ENCODE measurements around the gene ADGRB2. TPM values are rescaled to one million over a fixed set of nuclear protein-coding genes. Genes with fewer than 3 reads are reported as not detected.

ADGRB2 gene
- total and polyA plus RNA-seq, 2 of the 4 experiments (the other 2 are of a cell fraction): 2.2 to 11.9 TPM

DNA sequence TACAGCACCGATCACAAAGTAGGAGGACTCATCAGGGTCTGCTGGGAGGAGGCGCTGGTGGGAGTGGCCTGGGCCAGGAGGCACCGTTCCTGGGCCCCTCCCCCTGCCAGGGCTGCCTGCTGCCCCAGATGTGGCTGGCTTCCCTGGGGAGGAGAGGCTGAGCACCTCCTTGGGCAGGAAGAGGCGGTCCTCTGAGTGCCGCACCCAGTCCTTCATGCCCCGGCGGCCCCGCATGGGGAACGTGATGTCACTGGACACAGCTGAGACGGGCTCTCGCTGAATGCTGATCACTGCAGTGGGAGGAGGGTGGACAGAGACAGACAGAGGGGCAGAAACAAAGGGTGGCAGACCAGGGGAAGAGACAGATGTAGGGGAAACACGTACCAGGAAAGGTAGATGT lies 24.8 kb downstream of the ADGRB2 start:
- WGBS, 2 experiments (ENCODE audit: extremely low coverage in 2 of 2, insufficient read length in 1 of 2): 75% methylated on average over 7 of the region's 12 CpGs; no CpG with 5 or more reads in 1 of the 2 experiments
- H3K56ac ChIP-seq (ENCODE audit: extremely low read depth, insufficient read depth, low read length): no peak overlapping the region
- H3K27me3 ChIP-seq (ENCODE audit: control insufficient read depth, insufficient read depth, low read length): no peaks in the 10 kb centered on the region
- no peak overlapping the region for H3K14ac ChIP-seq (replicated peaks; ENCODE audit: low read depth, low read length)
- H3K36me3 ChIP-seq (ENCODE audit: control insufficient read depth, insufficient read depth, low read length): peaks cover 8% of the 10 kb centered on the region; the same call in 1 of the 2 replicates
- H4K8ac ChIP-seq (ENCODE audit: low read depth in 2 of 2, low read length in 2 of 2): no peak overlapping the region
- no peak overlapping the region for H2AFZ ChIP-seq (replicated peaks; ENCODE audit: low read length, poor library complexity)
- intact Hi-C loops (cut with micrococcal nuclease) (no loop called here), dilution Hi-C loops (cut with HindIII; ENCODE audit: low sequenced_read_pairs, unreplicated experiment) (no loop called here), in situ Hi-C loops (cut with MboI; ENCODE audit: low sequenced_read_pairs) (no loop called here)
- no peak overlapping the region for H4K5ac ChIP-seq (ENCODE audit: low read depth, low read length)
- no peaks in the 10 kb centered on the region for H3K4me1 ChIP-seq (ENCODE audit: control insufficient read depth, insufficient read depth, low read length)
- H3K23ac ChIP-seq (ENCODE audit: low read depth, low read length): no peak overlapping the region
- ATAC-seq (ENCODE audit: low read depth): no peak
- H2BK120ac ChIP-seq (ENCODE audit: low read depth, low read length): no peak overlapping the region
- H3K4me3 ChIP-seq (ENCODE audit: insufficient read depth, low read depth, low read length): no peak overlapping the region
- no peak overlapping the region for H2AK5ac ChIP-seq (ENCODE audit: low read depth, low read length)
- ChIA-PET CTCF (no interaction called here), POLR2A (ENCODE audit: unreplicated experiment) (no interaction called here)
- H3K4me2 ChIP-seq (ENCODE audit: low read depth, low read length): no peak overlapping the region
- TF ChIP-seq, protein P1, sequence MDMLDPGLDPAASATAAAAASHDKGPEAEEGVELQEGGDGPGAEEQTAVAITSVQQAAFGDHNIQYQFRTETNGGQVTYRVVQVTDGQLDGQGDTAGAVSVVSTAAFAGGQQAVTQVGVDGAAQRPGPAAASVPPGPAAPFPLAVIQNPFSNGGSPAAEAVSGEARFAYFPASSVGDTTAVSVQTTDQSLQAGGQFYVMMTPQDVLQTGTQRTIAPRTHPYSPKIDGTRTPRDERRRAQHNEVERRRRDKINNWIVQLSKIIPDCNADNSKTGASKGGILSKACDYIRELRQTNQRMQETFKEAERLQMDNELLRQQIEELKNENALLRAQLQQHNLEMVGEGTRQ (IDR thresholded peaks at IDR 0.05; ENCODE audit: low read depth, low read length): no peak
- TF ChIP-seq RCOR1 (IDR thresholded peaks at IDR 0.05; ENCODE audit: insufficient replicate concordance, low read length) (no peak), MAZ (IDR thresholded peaks at IDR 0.05; ENCODE audit: borderline replicate concordance, low read depth, low read length) (no peak), FOS (IDR thresholded peaks at IDR 0.05; ENCODE audit: low read depth, low read length) (no peak), CEBPB (IDR thresholded peaks at IDR 0.05; ENCODE audit: low read depth, low read length) (no peak), CHD1 (IDR thresholded peaks at IDR 0.05; ENCODE audit: low read depth, low read length) (no peak), CTCF (conservative IDR thresholded peaks at IDR 0.05; ENCODE audit: low read depth, low read length) (no peak), NFE2L2 (IDR thresholded peaks at IDR 0.05; ENCODE audit: low read depth, low read length) (no peak), RAD21 (IDR thresholded peaks at IDR 0.05; ENCODE audit: low read length) (no peak), MAFK (IDR thresholded peaks at IDR 0.05; ENCODE audit: low read depth, low read length) (no peak), SMC3 (IDR thresholded peaks at IDR 0.05; ENCODE audit: low read depth, low read length) (no peak), MXI1 (IDR thresholded peaks at IDR 0.05; ENCODE audit: borderline replicate concordance, low read depth, low read length) (no peak), RFX5 (IDR thresholded peaks at IDR 0.05; ENCODE audit: low read depth, low read length) (no peak), POLR2A (IDR thresholded peaks at IDR 0.05; ENCODE audit: low read depth, low read length) (no peak)
- TF ChIP-seq, protein P2, sequence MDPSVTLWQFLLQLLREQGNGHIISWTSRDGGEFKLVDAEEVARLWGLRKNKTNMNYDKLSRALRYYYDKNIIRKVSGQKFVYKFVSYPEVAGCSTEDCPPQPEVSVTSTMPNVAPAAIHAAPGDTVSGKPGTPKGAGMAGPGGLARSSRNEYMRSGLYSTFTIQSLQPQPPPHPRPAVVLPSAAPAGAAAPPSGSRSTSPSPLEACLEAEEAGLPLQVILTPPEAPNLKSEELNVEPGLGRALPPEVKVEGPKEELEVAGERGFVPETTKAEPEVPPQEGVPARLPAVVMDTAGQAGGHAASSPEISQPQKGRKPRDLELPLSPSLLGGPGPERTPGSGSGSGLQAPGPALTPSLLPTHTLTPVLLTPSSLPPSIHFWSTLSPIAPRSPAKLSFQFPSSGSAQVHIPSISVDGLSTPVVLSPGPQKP (IDR thresholded peaks at IDR 0.05; ENCODE audit: borderline replicate concordance, low read depth, low read length): no peak
- no peak overlapping the region for H3K27ac ChIP-seq (ENCODE audit: insufficient read depth, low read length)
- no peak overlapping the region for H3K18ac ChIP-seq (ENCODE audit: low read depth, low read length)
- no peak overlapping the region for H2BK15ac ChIP-seq (ENCODE audit: low read depth, low read length)
- no peak overlapping the region for H2BK20ac ChIP-seq (ENCODE audit: low read depth, low read length)
- H2AK9ac ChIP-seq (replicated peaks; ENCODE audit: low read depth, low read length, poor library complexity): no peak overlapping the region
- peaks cover 5% of the 10 kb centered on the region; the same call in 1 of the 2 replicates for H4K20me1 ChIP-seq (ENCODE audit: insufficient read depth, low read length)
- no peak overlapping the region for H3K4ac ChIP-seq (ENCODE audit: low read depth, low read length)
- H4K91ac ChIP-seq (ENCODE audit: insufficient read depth, low read depth, low read length): no peak overlapping the region
- H2BK5ac ChIP-seq (ENCODE audit: low read depth, low read length, poor library complexity, severe bottlenecking): no peak overlapping the region
- no peaks in the 10 kb centered on the region for H3K9me3 ChIP-seq (ENCODE audit: control insufficient read depth, insufficient read depth, low read length)
- no peak for DNase-seq
- BruUV-seq (replicated peaks): no TSS peak
- no peak overlapping the region for H3K9ac ChIP-seq (ENCODE audit: low read depth, low read length)
- H3K9me1 ChIP-seq (ENCODE audit: insufficient read depth, low read length): no peaks in the 10 kb centered on the region; the same call in 1 of the 2 replicates
- no peaks in the 10 kb centered on the region for H3K79me1 ChIP-seq (ENCODE audit: low read depth in 1 of 2, low read length in 2 of 2)

Measured in IMR-90 (cell line).